Left hindlimb (tissue), 1 donor: Measurements from ENCODE around the gene SARDH.

Experiments used
- DNase-seq: peaks from one replicate; pipeline ENCODE4 v3.0.0-alpha.2; 2018

SARDH gene

DNA sequence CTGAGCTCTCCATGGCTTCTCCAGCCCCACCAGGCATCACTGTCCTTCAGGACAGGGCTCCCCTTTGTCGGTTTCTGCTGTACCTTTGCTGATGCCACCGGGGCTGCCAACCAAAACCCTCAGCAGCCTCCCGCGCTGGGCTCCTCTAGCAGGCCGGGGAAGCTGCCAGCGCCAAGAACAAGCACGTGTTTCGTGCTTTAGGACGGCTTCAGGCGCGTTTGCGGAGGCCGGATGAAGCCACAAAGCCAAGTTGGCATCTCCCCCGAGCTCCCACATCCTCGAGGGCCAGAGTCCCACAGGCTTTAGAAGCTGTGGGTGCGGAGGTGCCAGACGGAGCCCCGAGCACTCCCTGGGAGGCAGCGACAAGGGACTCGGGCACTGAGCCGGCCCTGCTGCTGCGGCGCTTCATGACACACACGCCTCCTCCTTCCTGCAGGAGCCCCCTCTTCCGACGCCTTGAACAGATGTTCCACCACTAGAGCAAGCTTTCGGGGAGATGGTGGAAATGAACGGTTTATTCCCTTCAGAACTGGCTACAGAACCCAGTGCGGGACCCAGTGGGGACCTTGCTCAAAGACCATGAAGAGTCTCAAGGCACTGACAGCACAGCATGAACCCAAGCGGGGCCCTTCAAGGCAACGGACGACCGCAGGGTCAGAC, 36.7 kb downstream of the SARDH start:
- peak; percentile 42 for DNase-seq

DNA sequence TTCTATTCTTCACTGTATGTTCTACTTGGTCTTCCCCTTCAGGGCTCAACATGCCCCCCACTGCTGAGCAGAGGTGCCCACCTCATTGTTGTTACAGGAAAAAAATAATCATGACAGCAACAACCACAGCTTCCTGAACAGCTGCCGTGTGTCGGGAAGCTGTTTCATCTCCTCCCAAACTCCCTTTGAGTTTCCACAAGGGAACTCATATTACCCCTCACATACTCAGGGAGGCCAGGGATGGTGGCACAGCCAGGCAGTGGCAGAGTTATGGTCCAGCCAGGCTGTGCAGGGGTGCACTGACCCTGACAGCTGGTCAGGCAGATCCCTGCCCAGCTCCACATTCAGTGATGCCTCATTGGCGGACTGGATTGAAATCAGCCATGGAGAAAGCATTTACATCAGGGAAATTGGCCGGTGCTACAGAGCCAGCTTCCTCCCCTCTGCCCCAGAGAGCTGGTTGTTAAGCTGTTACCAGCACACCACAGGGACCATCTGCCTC, 37.3 kb downstream of the SARDH start:
- peak; percentile 35 for DNase-seq

DNA sequence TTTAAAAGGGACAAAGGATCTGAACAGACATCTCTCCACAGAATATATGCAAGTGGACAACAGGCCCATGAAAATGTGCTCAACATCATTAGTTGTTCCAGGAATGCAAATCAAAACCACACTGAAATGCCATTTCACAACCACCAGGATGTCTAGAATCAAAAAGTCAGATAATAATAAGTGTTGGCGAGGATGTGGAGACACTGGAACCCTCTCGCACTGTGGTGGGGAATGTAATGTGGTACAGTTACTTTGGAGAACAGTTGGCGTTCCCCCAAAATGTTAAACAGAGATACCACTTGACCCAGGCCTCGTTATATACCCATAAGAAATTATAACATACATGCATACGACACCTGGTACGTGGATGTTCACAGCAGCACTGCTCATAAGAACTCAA, 38.6 kb downstream of the SARDH start:
- no peak for DNase-seq

DNA sequence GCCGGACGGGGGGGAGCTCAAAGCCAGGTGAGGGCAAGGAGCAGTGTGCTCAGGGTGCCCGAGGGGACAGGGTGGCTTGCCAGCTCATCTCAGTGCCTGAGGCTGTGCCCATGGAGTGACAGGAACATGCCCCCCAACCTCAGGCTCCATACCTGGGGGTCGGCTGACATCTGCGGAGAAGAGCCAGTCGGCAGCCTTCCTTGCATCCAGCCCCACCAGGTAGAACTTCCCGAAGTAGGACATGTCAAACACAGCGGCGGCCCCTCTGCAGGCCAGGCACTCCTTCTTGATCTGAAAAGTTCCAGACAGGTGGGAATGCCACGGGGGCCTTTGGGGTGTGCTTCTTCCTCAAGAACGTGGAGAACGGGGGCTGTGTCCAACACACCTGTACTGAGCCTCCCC, 42.1 kb downstream of the SARDH start:
- peak; percentile 22 for DNase-seq

DNA sequence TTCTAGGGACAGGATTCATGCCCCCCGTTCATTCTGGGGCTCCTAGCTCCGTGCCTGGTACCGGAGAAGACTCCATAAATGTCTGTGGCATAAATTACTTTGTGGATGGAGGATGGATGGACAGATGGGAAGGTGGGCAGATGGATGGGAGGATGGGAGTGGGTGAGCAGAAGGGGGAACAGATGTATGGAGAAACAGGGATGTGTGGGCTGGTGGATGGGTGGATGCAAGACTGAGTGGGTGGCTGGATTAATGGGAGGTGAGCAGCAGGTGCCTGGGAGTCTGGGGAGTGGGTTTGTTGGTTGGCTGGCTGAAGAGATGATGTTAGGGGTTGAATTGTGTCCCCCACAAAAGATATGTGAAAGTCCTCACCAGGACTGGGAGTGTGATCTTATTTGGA, 43.5 kb downstream of the SARDH start:
- DNase-seq = no peak

GRCh38 chr9:133693703-133694529, 44.2 kb downstream of the SARDH start:
- DNase-seq = no peak

DNA sequence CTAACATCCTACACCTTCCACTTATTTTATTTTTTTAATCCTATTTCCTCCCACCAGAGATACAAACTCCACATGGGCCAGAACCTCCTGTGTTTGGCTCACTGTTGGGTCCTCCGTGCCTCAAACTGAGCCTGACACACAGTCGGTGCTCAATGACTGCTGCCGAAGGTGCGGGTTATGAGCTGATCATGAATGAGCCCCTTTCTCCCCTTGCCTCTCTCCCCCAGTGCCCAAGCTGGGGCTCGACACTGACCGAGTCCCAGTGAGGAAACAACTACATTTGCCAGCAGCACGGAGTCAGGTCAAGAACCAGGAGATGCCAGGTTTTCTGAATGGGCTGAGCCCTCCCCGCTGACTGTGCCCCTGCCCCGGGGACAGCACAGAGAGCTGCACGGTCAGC, 45.0 kb downstream of the SARDH start:
- no peak for DNase-seq

- no peak for DNase-seq
These were observed 45.7 kb downstream of the SARDH start for GRCh38 chr9:133692364-133692985.

DNA sequence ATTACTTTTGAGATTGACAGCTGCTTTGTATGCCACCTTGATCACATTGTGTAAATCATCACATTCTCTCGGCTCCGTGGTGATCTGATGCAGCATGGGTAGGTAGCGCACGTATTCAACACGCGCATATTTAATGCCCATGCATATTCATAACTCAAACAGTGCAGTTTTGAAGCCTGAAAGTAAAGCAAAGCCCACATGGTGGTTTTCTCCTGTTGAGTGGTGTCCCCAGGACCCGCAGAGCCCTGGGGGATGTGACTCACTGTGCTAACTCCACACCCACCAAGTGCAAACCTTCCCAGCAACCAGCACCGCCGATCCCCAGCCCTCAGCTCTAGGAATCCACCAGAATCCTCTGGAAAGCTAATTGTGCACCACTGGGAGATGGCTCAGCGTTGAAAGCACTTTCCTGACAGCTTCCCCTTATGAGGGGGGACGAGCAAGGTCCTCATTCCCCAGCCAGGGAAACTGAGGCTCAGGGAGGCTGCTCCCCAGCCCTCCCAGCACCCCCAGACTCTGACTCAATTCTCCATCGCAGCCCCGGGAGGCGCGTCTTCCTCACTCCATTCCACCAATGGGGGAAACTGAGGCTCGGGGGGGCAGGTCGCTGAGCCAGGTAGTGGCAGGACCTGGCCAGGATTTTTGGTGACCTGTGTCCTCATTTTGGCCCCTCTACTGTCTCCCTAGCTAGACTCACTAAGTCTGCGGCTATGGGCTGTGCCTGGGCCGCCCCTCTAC, 46.4 kb downstream of the SARDH start:
- no peak for DNase-seq

GRCh38 chr9:133691191-133691590, 47.0 kb downstream of the SARDH start:
- no peak for DNase-seq

GRCh38 chr9:133690081-133690561, 48.0 kb downstream of the SARDH start:
- DNase-seq = no peak

- DNase-seq = no peak
These were observed 48.9 kb downstream of the SARDH start for GRCh38 chr9:133689151-133689763.

DNA sequence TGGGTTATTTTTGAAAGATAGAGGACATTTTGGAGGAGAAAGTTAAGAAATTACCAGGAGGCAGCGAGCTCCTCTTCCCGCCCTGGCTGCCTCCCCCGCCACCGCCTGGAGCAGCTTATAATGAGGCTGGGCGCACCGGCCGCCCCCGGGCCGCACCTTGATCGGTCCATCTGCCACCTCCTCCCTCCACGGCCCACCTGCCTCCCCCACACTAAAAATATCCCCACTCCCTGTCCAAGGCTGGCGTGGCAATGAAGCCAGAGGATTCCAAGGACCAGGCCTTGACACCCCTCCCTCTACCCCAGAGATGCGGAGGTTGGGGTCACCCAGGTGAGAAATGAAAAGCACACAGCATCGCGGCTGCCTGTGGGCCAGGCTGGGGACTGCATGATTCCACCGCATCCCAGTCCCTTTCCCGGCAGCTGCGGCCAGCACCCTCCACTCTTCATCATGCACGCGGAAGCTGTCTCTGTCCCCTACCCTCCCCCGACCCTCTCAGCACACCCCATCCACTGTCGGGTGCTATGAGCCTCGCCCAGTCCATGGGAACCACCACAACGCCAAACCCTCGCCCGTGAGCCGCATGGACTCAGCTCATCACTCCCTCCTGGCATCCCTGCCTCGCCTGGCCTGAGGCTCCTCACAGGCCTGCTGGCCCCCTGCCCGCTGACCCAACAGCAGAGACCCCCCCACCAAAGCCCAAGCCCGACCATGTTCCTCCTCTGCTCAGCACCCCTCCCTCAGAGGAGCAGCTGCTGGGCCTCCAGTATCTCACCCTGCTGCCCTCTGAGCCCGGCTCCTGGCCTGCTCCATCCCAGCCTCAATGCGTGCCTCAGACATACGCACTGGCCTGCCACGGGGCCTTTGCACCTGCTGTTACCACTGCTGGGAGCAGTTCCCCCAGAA, 50.0 kb downstream of the SARDH start:
- no peak for DNase-seq

DNA sequence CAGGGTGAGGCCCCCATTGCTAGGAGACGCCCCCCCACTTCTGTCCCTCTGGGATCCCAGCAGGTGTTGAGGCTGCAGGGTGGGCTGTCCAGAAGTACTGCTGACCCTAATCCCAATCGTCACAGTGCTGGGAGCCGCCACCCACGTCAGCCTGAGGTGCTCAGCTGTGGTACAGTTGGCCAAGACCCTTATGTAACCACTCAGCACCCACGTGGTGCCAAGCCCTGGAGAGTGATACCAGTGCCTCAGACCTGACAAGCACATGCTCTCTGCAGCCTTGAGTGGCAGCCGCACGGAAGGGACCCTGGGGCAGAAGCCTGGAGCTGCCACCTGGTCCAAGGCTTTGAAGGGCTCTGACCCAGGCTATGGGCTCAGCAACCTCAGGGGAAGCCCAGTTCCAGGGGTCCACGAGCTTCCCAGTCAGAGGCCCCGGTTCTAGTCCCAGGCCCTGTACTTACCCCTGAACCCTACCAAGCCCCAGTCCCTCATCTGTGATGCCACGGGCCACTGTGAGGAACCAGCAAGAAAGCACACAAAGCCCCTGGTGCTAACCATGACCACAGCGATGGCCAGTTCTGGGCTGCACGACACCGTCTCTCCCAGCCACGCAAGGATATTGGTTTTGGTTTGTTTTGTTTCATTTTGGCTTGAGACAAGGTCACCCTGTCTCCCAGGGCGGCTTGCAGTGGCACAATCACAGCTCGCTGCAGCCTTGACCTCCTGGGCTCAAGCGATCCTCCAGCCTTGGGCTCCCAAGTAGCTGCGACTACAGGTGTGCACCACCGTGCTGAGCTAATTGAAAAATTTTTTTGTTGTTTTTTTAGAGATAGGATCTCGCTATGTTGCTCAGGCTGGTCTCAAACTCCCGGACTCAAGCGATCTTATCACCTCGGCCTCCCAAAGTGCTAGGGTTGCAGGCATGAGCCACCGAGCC, 51.2 kb downstream of the SARDH start:
- DNase-seq = no peak

DNA sequence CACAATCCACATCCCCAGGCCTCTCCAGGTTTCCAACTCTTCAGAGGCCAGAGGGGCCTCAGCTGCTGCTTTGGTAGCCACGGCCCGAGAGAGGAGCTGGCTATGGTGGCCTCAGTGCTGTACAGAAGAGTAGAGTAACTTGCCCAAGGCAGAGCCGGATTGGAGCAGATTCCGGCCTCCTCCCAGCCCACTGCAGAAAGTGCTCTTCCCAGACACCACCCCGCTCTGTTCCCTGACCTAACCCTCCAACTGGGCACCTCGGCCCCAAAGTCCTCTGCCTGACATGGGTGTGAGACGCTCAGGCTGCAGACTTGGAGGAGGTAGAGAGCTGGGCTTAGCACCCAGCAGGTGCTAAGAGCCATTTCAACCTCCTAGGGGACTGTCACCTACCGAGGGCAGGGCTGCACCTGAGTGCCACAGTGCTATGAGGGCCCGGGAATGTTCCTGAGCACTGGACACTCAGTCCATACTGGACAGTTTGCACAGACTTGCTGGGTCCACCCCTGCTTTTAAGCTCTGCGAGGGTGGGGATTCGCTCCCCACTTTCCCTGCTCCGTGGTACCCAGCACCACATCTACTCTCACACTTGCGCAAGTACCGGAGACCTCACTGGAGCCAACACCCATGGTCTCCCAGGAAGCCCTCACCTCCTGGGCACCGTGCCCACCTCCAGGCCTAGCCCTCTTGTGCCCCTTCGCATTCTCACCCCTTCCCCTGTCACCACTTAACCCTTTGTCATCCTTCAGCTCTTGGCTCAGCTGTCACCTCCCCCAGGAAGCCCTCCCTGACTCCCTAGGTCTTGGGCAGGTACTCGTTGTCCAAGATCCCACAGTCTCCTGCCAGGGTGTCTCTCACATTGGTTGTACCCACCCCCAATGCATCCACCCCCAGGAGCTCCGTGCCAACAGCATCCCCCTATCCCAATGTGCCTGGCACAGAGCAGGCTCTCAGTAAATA, 52.2 kb downstream of the SARDH start:
- no peak for DNase-seq

DNA sequence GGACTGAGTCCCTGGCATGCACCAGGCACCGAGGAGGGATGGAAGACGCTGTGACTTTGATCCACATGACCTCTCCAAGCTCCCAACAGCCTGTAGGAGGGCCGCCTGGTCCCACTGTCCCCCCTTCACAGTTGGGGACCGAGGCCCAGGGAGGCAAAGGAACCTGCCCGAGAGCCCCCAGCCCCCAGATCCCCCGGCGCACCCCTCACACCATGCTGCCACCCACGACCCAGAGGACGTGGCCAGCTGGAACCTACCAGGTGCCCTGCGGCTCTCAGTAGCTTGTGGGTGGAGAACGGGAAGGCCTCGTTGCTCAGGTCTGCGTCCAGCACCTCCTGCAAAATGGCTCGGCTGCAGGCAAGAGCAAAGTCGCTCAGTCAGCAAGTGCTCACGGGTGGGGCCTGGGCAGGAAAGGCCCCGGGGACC, 53.2 kb downstream of the SARDH start:
- DNase-seq = no peak

DNA sequence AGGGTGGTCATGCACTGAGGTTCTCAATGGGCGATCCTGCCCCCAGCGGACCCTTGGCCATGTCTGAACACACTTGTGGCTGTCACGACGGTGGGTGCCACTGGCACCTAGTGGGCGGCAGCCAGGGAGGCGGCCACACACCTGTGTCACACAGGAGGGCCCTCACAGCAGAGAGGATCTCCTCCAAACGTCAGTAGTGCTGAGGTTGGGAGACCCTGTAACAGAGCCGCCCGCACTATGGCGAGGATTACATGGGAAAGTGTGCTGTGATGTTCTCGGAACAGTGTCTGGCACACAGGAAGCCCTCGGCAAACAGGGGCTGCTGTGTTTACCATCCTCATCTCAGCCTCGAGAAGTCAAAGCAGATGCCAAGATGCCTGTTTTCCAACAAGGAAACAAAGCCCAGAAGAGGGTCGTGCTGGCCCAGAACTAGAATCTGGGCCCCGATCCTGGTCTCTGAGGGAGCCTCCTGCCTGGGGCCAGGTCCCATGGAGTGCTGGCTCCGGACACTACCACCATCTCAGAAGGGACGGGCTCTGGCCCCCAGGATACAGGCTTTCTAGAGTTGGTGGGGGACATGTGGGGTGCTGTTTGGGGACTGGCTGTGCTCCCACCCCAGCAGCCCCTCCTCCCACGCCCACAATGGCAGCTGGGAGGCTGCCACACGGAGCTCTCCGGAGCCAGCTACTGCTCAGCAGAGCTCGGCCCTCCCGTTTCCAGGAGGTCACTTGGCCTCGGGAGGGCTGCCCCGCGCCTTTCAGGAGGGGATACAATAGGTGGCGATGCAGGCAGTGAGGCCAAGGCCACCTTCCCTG, 53.8 kb downstream of the SARDH start:
- DNase-seq = no peak

DNA sequence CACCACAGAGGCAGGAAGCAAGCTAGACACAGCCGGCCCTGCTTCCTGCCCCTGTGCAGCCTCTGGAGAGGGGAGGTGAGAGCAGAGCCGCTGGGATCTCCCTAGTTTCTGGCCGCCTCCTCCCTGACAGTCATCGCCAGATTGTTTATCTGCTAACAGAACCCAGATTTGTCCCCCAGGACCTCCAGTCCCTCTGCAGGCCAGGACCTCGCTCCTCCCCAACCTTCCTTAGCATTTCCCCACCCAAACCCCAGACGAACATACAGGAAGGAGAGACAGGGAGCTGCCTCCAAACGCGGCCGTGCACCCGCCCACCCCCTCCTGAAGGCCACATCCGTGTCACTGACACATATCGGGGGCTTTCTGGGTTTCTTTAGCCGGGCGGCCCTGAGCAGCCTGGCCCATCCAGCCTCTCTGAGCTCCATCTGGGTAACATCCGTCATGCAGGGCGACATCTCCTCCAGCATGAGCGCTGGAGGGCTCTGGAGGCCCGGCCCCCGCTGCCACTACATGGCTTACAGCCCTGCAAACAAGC, 54.5 kb downstream of the SARDH start:
- no peak for DNase-seq
